ENCODE measurements around the gene ALOXE3.

The ALOXE3 gene

GRCh38 chr17:8162233-8162996 lies 44.1 kb upstream of the ALOXE3 start, which contains the start of gene VAMP2:
Gene VAMP2 (minus strand): TSS chr17:8162948. CDS start chr17:8162879, 69 bp downstream.
- peak; percentile 66 for DNase-seq (ENCODE audit: low read depth)
- peak within 1 kb of the TSS; percentile 93 for H3K4me3 ChIP-seq (ENCODE audit: low read depth, low read length)
- TF ChIP-seq CTCF (conservative IDR thresholded peaks at IDR 0.05; ENCODE audit: low read depth, low read length): no peak

- peak overlapping the region; percentile 93 for H3K4me3 ChIP-seq (ENCODE audit: low read depth, low read length)
- DNase-seq (ENCODE audit: low read depth): no peak
- TF ChIP-seq CTCF (conservative IDR thresholded peaks at IDR 0.05; ENCODE audit: low read depth, low read length): no peak
These were observed 43.2 kb upstream of the ALOXE3 start for GRCh38 chr17:8161289-8162232.

GRCh38 chr17:8160741-8161221 lies 42.5 kb upstream of the ALOXE3 start:
- TF ChIP-seq CTCF (conservative IDR thresholded peaks at IDR 0.05; ENCODE audit: low read depth, low read length): no peak
- no peak overlapping the region for H3K4me3 ChIP-seq (ENCODE audit: low read depth, low read length)
- no peak for DNase-seq (ENCODE audit: low read depth)

GRCh38 chr17:8160224-8160577 lies 41.9 kb upstream of the ALOXE3 start:
- no peak for DNase-seq (ENCODE audit: low read depth)
- no peak overlapping the region for H3K4me3 ChIP-seq (ENCODE audit: low read depth, low read length)
- TF ChIP-seq CTCF (conservative IDR thresholded peaks at IDR 0.05; ENCODE audit: low read depth, low read length): no peak

GRCh38 chr17:8159459-8160223 lies 41.3 kb upstream of the ALOXE3 start:
- no peak for DNase-seq (ENCODE audit: low read depth)
- no peak overlapping the region for H3K4me3 ChIP-seq (ENCODE audit: low read depth, low read length)
- TF ChIP-seq CTCF (conservative IDR thresholded peaks at IDR 0.05; ENCODE audit: low read depth, low read length): no peak

GRCh38 chr17:8159032-8159400 lies 40.7 kb upstream of the ALOXE3 start:
- H3K4me3 ChIP-seq (ENCODE audit: low read depth, low read length): no peak overlapping the region
- no peak for TF ChIP-seq CTCF (conservative IDR thresholded peaks at IDR 0.05; ENCODE audit: low read depth, low read length)
- DNase-seq (ENCODE audit: low read depth): no peak
